ENCODE results near the gene RNF212B. TPM values are rescaled to one million over a fixed set of nuclear protein-coding genes. Genes with fewer than 3 reads are reported as not detected.

The RNF212B gene
- total and polyA plus RNA-seq, 2 of the 13 experiments (the other 11 are each of a cell fraction or from before 2014, with no cell fraction given), result 0.05 TPM; not detected in 1

GRCh38 chr14:23237772-23238594, at the start of gene RNF212B (continued):
- peak; percentile 44; the same call in 1 of the 2 replicates for TF ChIP-seq ZFX (CRISPR knock-in tag; IDR thresholded peaks at IDR 0.05; ENCODE audit: low read depth)
- TF ChIP-seq KLF6 (CRISPR knock-in tag; IDR thresholded peaks at IDR 0.05), result 0 out of 2 replicates have a peak, but pooled peaks have one; percentile 58
- no peak for TF ChIP-seq RORA (CRISPR knock-in tag; IDR thresholded peaks at IDR 0.05)
- TF ChIP-seq REXO4 (CRISPR knock-in tag; IDR thresholded peaks at IDR 0.05; ENCODE audit: borderline replicate concordance), result no peak
- no peak for TF ChIP-seq ZNF280D (CRISPR knock-in tag; IDR thresholded peaks at IDR 0.05)
- TF ChIP-seq HIC2 (CRISPR knock-in tag; IDR thresholded peaks at IDR 0.05; ENCODE audit: low read depth), result no peak
- no peak for TF ChIP-seq ZBTB21 (CRISPR knock-in tag; IDR thresholded peaks at IDR 0.05)
- no peak for TF ChIP-seq NR2F1 (CRISPR knock-in tag; IDR thresholded peaks at IDR 0.05)
- peak; percentile 62; the same call in 1 of the 2 replicates for TF ChIP-seq ZNF580 (CRISPR knock-in tag; IDR thresholded peaks at IDR 0.05; ENCODE audit: borderline replicate concordance, low read depth)
- TF ChIP-seq ZNF747 (CRISPR knock-in tag; IDR thresholded peaks at IDR 0.05; ENCODE audit: borderline replicate concordance), result no peak
- no peak for TF ChIP-seq ZFP1 (CRISPR knock-in tag; IDR thresholded peaks at IDR 0.05)
- TF ChIP-seq AKNA (CRISPR knock-in tag; IDR thresholded peaks at IDR 0.05; ENCODE audit: borderline replicate concordance), result no peak
- TF ChIP-seq ZSCAN9 (CRISPR knock-in tag; IDR thresholded peaks at IDR 0.05; ENCODE audit: borderline replicate concordance), result no peak
- no peak for TF ChIP-seq MTF1 (CRISPR knock-in tag; IDR thresholded peaks at IDR 0.05)
- no peak for TF ChIP-seq SOX6 (IDR thresholded peaks at IDR 0.05)
- no peak; the same call in 1 of the 2 replicates for TF ChIP-seq SOX6 (CRISPR knock-in tag; IDR thresholded peaks at IDR 0.05)

Measured in HepG2 (cell line).